WTC11 (cell line): ENCODE data around the gene ZNF827. TPM values are rescaled to one million over a fixed set of nuclear protein-coding genes. Genes with fewer than 3 reads are reported as not detected.

ENCODE experiments used
- ATAC-seq: fragments of 200-7000 bp; cut with Tn5 transposase; 2 replicates; pipeline ENCODE4 v1.10.0; 2021; ENCODE audit warnings: mild to moderate bottlenecking, moderate library complexity
- CTCF ChIA-PET: fragments of 300-600 bp; sonication (Branson Sonifier 250); formaldehyde crosslinking; loops from one replicate; lab custom pipeline; 2021; ENCODE audit warnings: antibody characterized with exemption; lab: Charles Lee
- POLR2A ChIA-PET: fragments of 350-600 bp; sonication (Branson Sonifier 250); formaldehyde crosslinking; loops from one replicate; lab custom pipeline; 2021; ENCODE audit warnings: antibody characterized with exemption; lab: Charles Lee
- DNase-seq: peaks from one replicate; pipeline ENCODE4 v3.0.0; 2021; ENCODE audit warnings: low spot score
- H3K27ac Mint-ChIP-seq: 2 replicates; pipeline ENCODE4 v1.8.0; 2021; ENCODE audit warnings: mixed read lengths
- H3K27me3 Mint-ChIP-seq: 2 replicates; pipeline ENCODE4 v1.8.0; 2021; ENCODE audit warnings: low read depth, mild to moderate bottlenecking, moderate library complexity, mixed read lengths
- H3K36me3 Mint-ChIP-seq: 2 replicates; pipeline ENCODE4 v1.8.0; 2021; ENCODE audit warnings: mixed read lengths
- H3K4me1 Mint-ChIP-seq: 2 replicates; pipeline ENCODE4 v1.8.0; 2022; ENCODE audit warnings: mixed read lengths
- H3K4me3 Mint-ChIP-seq: 2 replicates; pipeline ENCODE4 v1.8.0; 2021; ENCODE audit warnings: mild to moderate bottlenecking, moderate library complexity, mixed read lengths
- H3K9me3 Mint-ChIP-seq: 2 replicates; pipeline ENCODE4 v1.8.0; 2021; ENCODE audit warnings: mixed read lengths
- CREB1 ChIP-seq: sonication (generic); formaldehyde crosslinking; IDR thresholded peaks from 2 replicates; pipeline ENCODE4 v1.8.0; 2023; ENCODE audit warnings: mild to moderate bottlenecking, missing genetic modification reagents
- ELF4 ChIP-seq: sonication (generic); formaldehyde crosslinking; IDR thresholded peaks from 2 replicates; pipeline ENCODE4 v1.8.1; 2022; ENCODE audit warnings: low read depth, mild to moderate bottlenecking, moderate library complexity, missing genetic modification reagents
- ERG ChIP-seq: fragments of 250-450 bp; sonication (Bioruptor Pico); IDR thresholded peaks from 2 replicates; pipeline ENCODE4 v1.8.0; 2021; ENCODE audit warnings: mild to moderate bottlenecking
- ETV6 ChIP-seq: sonication (generic); formaldehyde crosslinking; IDR thresholded peaks from 2 replicates; pipeline ENCODE4 v1.8.1; 2022; ENCODE audit warnings: mild to moderate bottlenecking, missing genetic modification reagents
- HMGA2 ChIP-seq: fragments of 250-450 bp; sonication (Bioruptor Pico); IDR thresholded peaks from 2 replicates; pipeline ENCODE4 v1.4.0; 2021; ENCODE audit warnings: mild to moderate bottlenecking, moderate library complexity
- MYBL2 ChIP-seq: sonication (generic); formaldehyde crosslinking; IDR thresholded peaks from 2 replicates; pipeline ENCODE4 v1.8.1; 2023; ENCODE audit warnings: mild to moderate bottlenecking, moderate library complexity, missing genetic modification reagents
- NR3C1 ChIP-seq: sonication (generic); formaldehyde crosslinking; conservative IDR thresholded peaks from 2 replicates; pipeline ENCODE4 v1.8.1; 2023; ENCODE audit warnings: low read depth, mild to moderate bottlenecking, missing genetic modification reagents
- OVOL2 ChIP-seq: fragments of 250-450 bp; sonication (Bioruptor Pico); IDR thresholded peaks from 2 replicates; pipeline ENCODE4 v1.9.0; 2021; ENCODE audit warnings: mild to moderate bottlenecking, borderline replicate concordance
- SMAD3 ChIP-seq: sonication (generic); formaldehyde crosslinking; IDR thresholded peaks from 2 replicates; pipeline ENCODE4 v1.8.0; 2022; ENCODE audit warnings: missing genetic modification reagents, mild to moderate bottlenecking, borderline replicate concordance
- TP53 ChIP-seq: sonication (generic); formaldehyde crosslinking; IDR thresholded peaks from 2 replicates; pipeline ENCODE4 v1.8.1; 2023; ENCODE audit warnings: mild to moderate bottlenecking, missing genetic modification reagents
- ZBTB43 ChIP-seq: sonication (generic); formaldehyde crosslinking; IDR thresholded peaks from 2 replicates; pipeline ENCODE4 v1.8.1; 2023; ENCODE audit warnings: mild to moderate bottlenecking, missing genetic modification reagents
- ZMAT4 ChIP-seq: fragments of 250-450 bp; sonication (Bioruptor Pico); IDR thresholded peaks from 2 replicates; pipeline ENCODE4 v1.9.0; 2021; ENCODE audit warnings: mild to moderate bottlenecking
- ZNF232 ChIP-seq: sonication (generic); formaldehyde crosslinking; IDR thresholded peaks from 2 replicates; pipeline ENCODE4 v1.8.0; 2022; ENCODE audit warnings: mild to moderate bottlenecking, missing genetic modification reagents
- ZNF263 ChIP-seq: sonication (generic); formaldehyde crosslinking; IDR thresholded peaks from 2 replicates; pipeline ENCODE4 v1.8.1; 2022; ENCODE audit warnings: low read depth, mild to moderate bottlenecking, moderate library complexity, missing genetic modification reagents
- ZNF423 ChIP-seq: fragments of 250-450 bp; sonication (Bioruptor Pico); IDR thresholded peaks from 2 replicates; pipeline ENCODE4 v2.1.2; 2022; ENCODE audit warnings: mild to moderate bottlenecking, moderate library complexity
- total RNA-seq: library from RNA; stranded (reverse); gene quantifications from 3 replicates; pipeline ENCODE4 v1.2.3, GENCODE V29; 2021
- TF ChIP-seq, protein P1 (sequence below): sonication (generic); formaldehyde crosslinking; IDR thresholded peaks from 2 replicates; pipeline ENCODE4 v1.8.1; 2022; ENCODE audit warnings: missing genetic modification reagents, borderline replicate concordance
- TF ChIP-seq, protein P2 (sequence below): sonication (generic); formaldehyde crosslinking; IDR thresholded peaks from 2 replicates; pipeline ENCODE4 v1.8.1; 2023; ENCODE audit warnings: mild to moderate bottlenecking, missing genetic modification reagents, moderate library complexity
- TF ChIP-seq, protein P3 (sequence below): sonication (generic); formaldehyde crosslinking; IDR thresholded peaks from 2 replicates; pipeline ENCODE4 v1.8.0; 2023; ENCODE audit warnings: missing genetic modification reagents
- TF ChIP-seq, protein P4 (sequence below): sonication (generic); formaldehyde crosslinking; IDR thresholded peaks from 2 replicates; pipeline ENCODE4 v1.8.1; 2023; ENCODE audit warnings: mild to moderate bottlenecking, moderate library complexity, missing genetic modification reagents
- TF ChIP-seq, protein P5 (sequence below): sonication (generic); formaldehyde crosslinking; conservative IDR thresholded peaks from 2 replicates; pipeline ENCODE4 v1.8.1; 2023; ENCODE audit warnings: mild to moderate bottlenecking, low read depth, missing genetic modification reagents, moderate library complexity

The ZNF827 gene
- total RNA-seq, 1 experiment from 2014 or later, result 25.6 TPM

DNA sequence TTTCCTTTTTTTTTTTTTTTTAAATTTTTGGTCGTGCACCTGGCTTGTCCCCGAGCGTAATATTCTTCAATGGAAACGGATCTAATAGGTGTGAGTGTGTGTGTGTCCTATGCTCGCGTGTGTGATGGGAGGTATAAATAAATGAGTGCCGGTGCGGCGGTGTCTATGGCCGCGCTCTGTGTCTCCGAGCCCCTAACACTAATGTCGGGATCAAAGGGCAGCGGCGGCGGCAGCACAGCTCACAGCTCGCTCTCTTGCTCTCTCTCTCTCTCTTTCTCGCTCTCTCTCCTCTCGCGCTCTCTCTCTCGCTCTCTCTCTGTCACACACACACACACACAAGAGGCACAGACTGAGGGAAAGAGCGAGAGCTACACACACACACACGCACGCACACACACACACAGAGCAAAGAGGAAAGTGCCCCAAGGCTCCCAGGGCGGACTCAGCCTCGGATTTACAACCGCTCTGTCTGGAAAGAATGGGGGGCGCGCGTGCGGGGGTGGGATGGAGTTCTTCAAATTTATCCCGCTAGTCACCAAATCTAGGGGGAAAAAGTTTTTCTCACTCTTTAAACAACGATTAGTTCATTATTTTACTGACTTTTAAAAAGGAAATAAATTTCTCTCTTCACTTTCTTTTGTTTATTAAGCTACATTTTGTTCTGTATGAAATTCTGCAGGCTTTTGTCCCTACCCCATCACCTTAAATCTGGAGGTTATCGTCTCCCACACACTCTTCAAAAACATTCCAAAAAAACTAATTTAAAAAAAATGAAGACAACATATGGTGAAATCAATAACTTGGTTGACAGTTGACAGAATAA, at the start of gene ZNF827 (continued):
- TF ChIP-seq, protein P1, sequence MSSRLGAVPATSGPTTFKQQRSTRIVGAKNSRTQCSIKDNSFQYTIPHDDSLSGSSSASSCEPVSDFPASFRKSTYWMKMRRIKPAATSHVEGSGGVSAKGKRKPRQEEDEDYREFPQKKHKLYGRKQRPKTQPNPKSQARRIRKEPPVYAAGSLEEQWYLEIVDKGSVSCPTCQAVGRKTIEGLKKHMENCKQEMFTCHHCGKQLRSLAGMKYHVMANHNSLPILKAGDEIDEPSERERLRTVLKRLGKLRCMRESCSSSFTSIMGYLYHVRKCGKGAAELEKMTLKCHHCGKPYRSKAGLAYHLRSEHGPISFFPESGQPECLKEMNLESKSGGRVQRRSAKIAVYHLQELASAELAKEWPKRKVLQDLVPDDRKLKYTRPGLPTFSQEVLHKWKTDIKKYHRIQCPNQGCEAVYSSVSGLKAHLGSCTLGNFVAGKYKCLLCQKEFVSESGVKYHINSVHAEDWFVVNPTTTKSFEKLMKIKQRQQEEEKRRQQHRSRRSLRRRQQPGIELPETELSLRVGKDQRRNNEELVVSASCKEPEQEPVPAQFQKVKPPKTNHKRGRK, result no peak
- TF ChIP-seq, protein P2, sequence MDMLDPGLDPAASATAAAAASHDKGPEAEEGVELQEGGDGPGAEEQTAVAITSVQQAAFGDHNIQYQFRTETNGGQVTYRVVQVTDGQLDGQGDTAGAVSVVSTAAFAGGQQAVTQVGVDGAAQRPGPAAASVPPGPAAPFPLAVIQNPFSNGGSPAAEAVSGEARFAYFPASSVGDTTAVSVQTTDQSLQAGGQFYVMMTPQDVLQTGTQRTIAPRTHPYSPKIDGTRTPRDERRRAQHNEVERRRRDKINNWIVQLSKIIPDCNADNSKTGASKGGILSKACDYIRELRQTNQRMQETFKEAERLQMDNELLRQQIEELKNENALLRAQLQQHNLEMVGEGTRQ (CRISPR knock-in tag), result no peak
- TF ChIP-seq ERG (CRISPR knock-in tag) (peak; percentile 23; the same call in 1 of the 2 replicates), HMGA2 (CRISPR knock-in tag) (no peak), ZBTB43 (CRISPR knock-in tag) (peak; percentile 100), NR3C1 (no peak), TP53 (CRISPR knock-in tag) (no peak), ZMAT4 (CRISPR knock-in tag) (no peak), ELF4 (CRISPR knock-in tag) (no peak), ZNF232 (CRISPR knock-in tag) (no peak), MYBL2 (no peak)
- TF ChIP-seq, protein P3, sequence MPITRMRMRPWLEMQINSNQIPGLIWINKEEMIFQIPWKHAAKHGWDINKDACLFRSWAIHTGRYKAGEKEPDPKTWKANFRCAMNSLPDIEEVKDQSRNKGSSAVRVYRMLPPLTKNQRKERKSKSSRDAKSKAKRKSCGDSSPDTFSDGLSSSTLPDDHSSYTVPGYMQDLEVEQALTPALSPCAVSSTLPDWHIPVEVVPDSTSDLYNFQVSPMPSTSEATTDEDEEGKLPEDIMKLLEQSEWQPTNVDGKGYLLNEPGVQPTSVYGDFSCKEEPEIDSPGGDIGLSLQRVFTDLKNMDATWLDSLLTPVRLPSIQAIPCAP, result no peak
- TF ChIP-seq, protein P4, sequence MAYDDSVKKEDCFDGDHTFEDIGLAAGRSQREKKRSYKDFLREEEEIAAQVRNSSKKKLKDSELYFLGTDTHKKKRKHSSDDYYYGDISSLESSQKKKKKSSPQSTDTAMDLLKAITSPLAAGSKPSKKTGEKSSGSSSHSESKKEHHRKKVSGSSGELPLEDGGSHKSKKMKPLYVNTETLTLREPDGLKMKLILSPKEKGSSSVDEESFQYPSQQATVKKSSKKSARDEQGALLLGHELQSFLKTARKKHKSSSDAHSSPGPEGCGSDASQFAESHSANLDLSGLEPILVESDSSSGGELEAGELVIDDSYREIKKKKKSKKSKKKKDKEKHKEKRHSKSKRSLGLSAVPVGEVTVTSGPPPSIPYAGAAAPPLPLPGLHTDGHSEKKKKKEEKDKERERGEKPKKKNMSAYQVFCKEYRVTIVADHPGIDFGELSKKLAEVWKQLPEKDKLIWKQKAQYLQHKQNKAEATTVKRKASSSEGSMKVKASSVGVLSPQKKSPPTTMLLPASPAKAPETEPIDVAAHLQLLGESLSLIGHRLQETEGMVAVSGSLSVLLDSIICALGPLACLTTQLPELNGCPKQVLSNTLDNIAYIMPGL (CRISPR knock-in tag), result no peak
- TF ChIP-seq, protein P5, sequence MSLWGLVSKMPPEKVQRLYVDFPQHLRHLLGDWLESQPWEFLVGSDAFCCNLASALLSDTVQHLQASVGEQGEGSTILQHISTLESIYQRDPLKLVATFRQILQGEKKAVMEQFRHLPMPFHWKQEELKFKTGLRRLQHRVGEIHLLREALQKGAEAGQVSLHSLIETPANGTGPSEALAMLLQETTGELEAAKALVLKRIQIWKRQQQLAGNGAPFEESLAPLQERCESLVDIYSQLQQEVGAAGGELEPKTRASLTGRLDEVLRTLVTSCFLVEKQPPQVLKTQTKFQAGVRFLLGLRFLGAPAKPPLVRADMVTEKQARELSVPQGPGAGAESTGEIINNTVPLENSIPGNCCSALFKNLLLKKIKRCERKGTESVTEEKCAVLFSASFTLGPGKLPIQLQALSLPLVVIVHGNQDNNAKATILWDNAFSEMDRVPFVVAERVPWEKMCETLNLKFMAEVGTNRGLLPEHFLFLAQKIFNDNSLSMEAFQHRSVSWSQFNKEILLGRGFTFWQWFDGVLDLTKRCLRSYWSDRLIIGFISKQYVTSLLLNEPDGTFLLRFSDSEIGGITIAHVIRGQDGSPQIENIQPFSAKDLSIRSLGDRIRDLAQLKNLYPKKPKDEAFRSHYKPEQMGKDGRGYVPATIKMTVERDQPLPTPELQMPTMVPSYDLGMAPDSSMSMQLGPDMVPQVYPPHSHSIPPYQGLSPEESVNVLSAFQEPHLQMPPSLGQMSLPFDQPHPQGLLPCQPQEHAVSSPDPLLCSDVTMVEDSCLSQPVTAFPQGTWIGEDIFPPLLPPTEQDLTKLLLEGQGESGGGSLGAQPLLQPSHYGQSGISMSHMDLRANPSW (CRISPR knock-in tag), result 0 out of 2 replicates have a peak, but pooled peaks have one; percentile 36
- TF ChIP-seq, all 79 proteins: peak for 10

DNA sequence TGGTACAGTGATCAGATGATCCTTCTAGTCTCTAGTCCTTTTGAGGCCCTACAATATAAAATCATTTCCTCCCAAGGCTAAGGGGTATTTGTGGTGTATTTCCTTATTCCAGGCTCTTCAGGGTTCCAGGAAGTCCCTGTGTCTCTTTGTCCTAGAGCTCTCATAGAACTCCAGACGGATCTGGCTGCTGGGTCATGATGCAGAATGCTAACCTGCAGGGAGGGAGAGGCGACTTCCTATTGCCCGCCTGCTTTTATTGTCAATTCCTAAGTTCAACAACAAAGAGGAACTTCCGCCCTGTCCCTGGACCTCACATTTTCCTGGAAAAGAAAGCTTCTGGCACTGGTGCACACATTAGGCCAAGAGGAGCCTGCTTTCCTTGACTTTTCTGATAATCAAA, 45.9 kb upstream of the ZNF827 start:
- ChIA-PET POLR2A (no interaction called here), CTCF (no interaction called here)
- TF ChIP-seq ZNF263 (CRISPR knock-in tag), result no peak
- TF ChIP-seq ZBTB43 (CRISPR knock-in tag), result no peak
- TF ChIP-seq OVOL2 (CRISPR knock-in tag), result no peak
- TF ChIP-seq SMAD3 (CRISPR knock-in tag), result no peak
- no peak for TF ChIP-seq CREB1
- TF ChIP-seq, protein P4 (CRISPR knock-in tag), result no peak
- no peak for TF ChIP-seq ZNF423 (CRISPR knock-in tag)
- TF ChIP-seq ETV6, result peak; percentile 99
- no peak for DNase-seq
- no peak overlapping the region for H3K4me3 Mint-ChIP-seq
- H3K9me3 Mint-ChIP-seq, result no peaks in the 10 kb centered on the region
- H3K27ac Mint-ChIP-seq, result 0 out of 2 replicates have a peak overlapping the region, but pooled peaks have one; percentile 16
- H3K36me3 Mint-ChIP-seq, result no peaks in the 10 kb centered on the region
- H3K27me3 Mint-ChIP-seq, result no peaks in the 10 kb centered on the region
- H3K4me1 Mint-ChIP-seq, result peaks cover 12% of the 10 kb centered on the region
- ATAC-seq, result peak; percentile 95
